Breast epithelium (tissue), 3 donors: Measurements from ENCODE around the gene NR4A3.

Source experiments
- POLR2A ChIP-seq: fragments of 450-650 bp; IDR thresholded peaks from one replicate; pipeline ENCODE4 v1.6.1; 2016; ENCODE audit warnings: antibody characterized with exemption, mild to moderate bottlenecking, moderate library complexity
- POLR2AphosphoS5 ChIP-seq, 3 donors: sonication (generic); formaldehyde crosslinking; IDR thresholded peaks; one replicate each; pipeline ENCODE4 v1.6.1; 2017; ENCODE audit warnings: antibody characterized with exemption in 3 of 3
- TF ChIP-seq, protein P1 (sequence below), 3 donors: fragments of 450-650 bp; IDR thresholded peaks; one replicate each; pipeline ENCODE4 v1.5.1; 2016 to 2017; ENCODE audit warnings: antibody characterized with exemption in 3 of 3, mild to moderate bottlenecking in 3 of 3, moderate library complexity in 3 of 3

GRCh38 chr9:99870126-99870525, 48.4 kb downstream of the NR4A3 start:
- TF ChIP-seq, protein P1, sequence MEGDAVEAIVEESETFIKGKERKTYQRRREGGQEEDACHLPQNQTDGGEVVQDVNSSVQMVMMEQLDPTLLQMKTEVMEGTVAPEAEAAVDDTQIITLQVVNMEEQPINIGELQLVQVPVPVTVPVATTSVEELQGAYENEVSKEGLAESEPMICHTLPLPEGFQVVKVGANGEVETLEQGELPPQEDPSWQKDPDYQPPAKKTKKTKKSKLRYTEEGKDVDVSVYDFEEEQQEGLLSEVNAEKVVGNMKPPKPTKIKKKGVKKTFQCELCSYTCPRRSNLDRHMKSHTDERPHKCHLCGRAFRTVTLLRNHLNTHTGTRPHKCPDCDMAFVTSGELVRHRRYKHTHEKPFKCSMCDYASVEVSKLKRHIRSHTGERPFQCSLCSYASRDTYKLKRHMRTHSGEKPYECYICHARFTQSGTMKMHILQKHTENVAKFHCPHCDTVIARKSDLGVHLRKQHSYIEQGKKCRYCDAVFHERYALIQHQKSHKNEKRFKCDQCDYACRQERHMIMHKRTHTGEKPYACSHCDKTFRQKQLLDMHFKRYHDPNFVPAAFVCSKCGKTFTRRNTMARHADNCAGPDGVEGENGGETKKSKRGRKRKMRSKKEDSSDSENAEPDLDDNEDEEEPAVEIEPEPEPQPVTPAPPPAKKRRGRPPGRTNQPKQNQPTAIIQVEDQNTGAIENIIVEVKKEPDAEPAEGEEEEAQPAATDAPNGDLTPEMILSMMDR (IDR thresholded peaks at IDR 0.05) = no peak
- TF ChIP-seq POLR2A (no peak), POLR2AphosphoS5 (IDR thresholded peaks at IDR 0.05) (no peak)
